Measurements from ENCODE around the gene PTPN1. TPM values are rescaled to one million over a fixed set of nuclear protein-coding genes. Genes with fewer than 3 reads are reported as not detected.

The PTPN1 gene
- polyA plus RNA-seq, 3 donors: 12.4 to 21.4 (median 19.1) TPM

DNA sequence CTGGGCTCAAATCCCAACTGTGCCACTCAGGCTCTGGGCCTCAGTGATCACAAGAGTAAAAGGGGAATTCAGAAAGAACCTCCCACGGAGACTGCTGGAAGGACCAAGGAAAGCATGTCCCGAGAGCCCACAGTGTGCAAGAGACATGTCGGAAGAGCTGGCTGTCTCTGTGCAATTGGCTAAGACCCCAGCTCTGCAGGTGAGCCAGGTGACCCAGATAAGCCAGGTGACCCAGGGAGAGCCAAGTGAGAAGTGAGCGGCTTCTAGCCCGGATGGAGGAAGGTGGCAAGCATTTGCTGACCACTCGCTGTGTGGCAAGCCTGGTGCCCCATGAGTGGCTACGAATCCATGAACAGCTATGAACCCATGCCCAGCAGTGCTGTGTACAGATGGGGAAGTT lies 122.1 kb downstream of the PTPN1 start:
- Mint-ChIP-seq H3K9me3 (no peaks in the 10 kb centered on the region), H3K27ac (no peak overlapping the region)
- WGBS (ENCODE audit: insufficient coverage): 100% methylated on average over 7 of the region's 7 CpGs

DNA sequence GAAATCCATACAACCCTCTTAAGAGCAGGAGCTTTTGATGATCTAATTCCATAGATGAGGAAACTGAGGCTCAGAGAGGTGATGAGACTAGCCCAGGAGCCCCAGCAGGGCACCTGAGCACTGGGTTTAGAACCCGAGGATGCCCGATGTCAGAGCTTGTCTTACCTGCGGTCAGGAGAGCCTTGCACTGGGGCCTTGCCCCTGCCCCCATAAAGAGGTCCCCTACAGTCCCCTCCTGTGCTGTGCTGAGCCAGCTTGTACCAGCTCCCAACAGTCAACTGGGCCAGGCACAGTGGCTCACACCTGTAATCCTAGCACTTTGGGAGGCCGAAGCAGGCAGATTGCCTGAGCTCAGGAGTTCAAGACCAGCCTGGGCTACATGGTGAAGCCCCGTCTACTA lies 122.5 kb downstream of the PTPN1 start:
- no peaks in the 10 kb centered on the region for H3K36me3 Mint-ChIP-seq
- Histone ChIP-seq H3K36me3 (replicated peaks in 1 of 2; ENCODE audit: control insufficient read depth in 1 of 2, insufficient read depth in 2 of 2, low read length in 2 of 2) (no peaks in the 10 kb centered on the region), H3K79me2 (ENCODE audit: insufficient read depth, low read length) (no peaks in the 10 kb centered on the region)

More for the DNA sequence above, 122.1 kb downstream of the PTPN1 start:
- no peak overlapping the region for H3K27ac ChIP-seq (ENCODE audit: low read depth in 1 of 2, low read length in 2 of 2)
- no peak overlapping the region for H2AFZ ChIP-seq (ENCODE audit: insufficient read depth, low read depth, low read length, poor library complexity, severe bottlenecking)
- no peak overlapping the region for H3K4me3 ChIP-seq (replicated peaks in 1 of 3; ENCODE audit: low read depth in 2 of 3, low read length in 3 of 3)
- no peak overlapping the region for H3K9ac ChIP-seq (ENCODE audit: insufficient read depth, low read length, poor library complexity, severe bottlenecking)
- H3K4me2 ChIP-seq (replicated peaks; ENCODE audit: extremely low read depth, low read length, poor library complexity, severe bottlenecking): no peak overlapping the region
- TF ChIP-seq, protein P1, sequence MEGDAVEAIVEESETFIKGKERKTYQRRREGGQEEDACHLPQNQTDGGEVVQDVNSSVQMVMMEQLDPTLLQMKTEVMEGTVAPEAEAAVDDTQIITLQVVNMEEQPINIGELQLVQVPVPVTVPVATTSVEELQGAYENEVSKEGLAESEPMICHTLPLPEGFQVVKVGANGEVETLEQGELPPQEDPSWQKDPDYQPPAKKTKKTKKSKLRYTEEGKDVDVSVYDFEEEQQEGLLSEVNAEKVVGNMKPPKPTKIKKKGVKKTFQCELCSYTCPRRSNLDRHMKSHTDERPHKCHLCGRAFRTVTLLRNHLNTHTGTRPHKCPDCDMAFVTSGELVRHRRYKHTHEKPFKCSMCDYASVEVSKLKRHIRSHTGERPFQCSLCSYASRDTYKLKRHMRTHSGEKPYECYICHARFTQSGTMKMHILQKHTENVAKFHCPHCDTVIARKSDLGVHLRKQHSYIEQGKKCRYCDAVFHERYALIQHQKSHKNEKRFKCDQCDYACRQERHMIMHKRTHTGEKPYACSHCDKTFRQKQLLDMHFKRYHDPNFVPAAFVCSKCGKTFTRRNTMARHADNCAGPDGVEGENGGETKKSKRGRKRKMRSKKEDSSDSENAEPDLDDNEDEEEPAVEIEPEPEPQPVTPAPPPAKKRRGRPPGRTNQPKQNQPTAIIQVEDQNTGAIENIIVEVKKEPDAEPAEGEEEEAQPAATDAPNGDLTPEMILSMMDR (IDR thresholded peaks at IDR 0.05): no peak
- H4K20me1 ChIP-seq (ENCODE audit: insufficient read depth, low read length): no peaks in the 10 kb centered on the region
- DNase-seq: no peak
- H3K4me1 ChIP-seq (ENCODE audit: control insufficient read depth in 1 of 2, insufficient read depth in 2 of 2, low read length in 2 of 2): no peaks in the 10 kb centered on the region
- intact Hi-C loops (cut with micrococcal nuclease): no loop called here
- H3K9me3 ChIP-seq (replicated peaks in 1 of 2; ENCODE audit: control insufficient read depth in 1 of 2, insufficient read depth in 1 of 2, low read length in 2 of 2): no peaks in the 10 kb centered on the region
- Mint-ChIP-seq H3K27me3 (ENCODE audit: low read depth in 3 of 3) (peaks cover 1 to 13% (median 4%) of the 10 kb centered on the region in 3 donors), H3K36me3 (no peaks in the 10 kb centered on the region), H3K4me3 (no peak overlapping the region), H3K4me1 (peaks cover 3% of the 10 kb centered on the region)
- H3K27me3 ChIP-seq (ENCODE audit: control insufficient read depth in 2 of 2, insufficient read depth in 2 of 2, low read length in 2 of 2): no peaks in the 10 kb centered on the region
- H3K36me3 ChIP-seq (replicated peaks in 1 of 2; ENCODE audit: control insufficient read depth in 1 of 2, insufficient read depth in 2 of 2, low read length in 2 of 2): no peaks in the 10 kb centered on the region
- H3K79me2 ChIP-seq (ENCODE audit: insufficient read depth, low read length): no peaks in the 10 kb centered on the region

More for the DNA sequence above, 122.5 kb downstream of the PTPN1 start:
- Histone ChIP-seq H3K9me3 (replicated peaks in 1 of 2; ENCODE audit: control insufficient read depth in 1 of 2, insufficient read depth in 1 of 2, low read length in 2 of 2) (no peaks in the 10 kb centered on the region), H3K4me1 (ENCODE audit: control insufficient read depth in 1 of 2, insufficient read depth in 2 of 2, low read length in 2 of 2) (no peaks in the 10 kb centered on the region), H3K27ac (ENCODE audit: low read depth in 1 of 2, low read length in 2 of 2) (no peak overlapping the region), H4K20me1 (ENCODE audit: insufficient read depth, low read length) (no peaks in the 10 kb centered on the region), H3K9ac (ENCODE audit: insufficient read depth, low read length, poor library complexity, severe bottlenecking) (no peak overlapping the region), H3K4me3 (replicated peaks in 1 of 3; ENCODE audit: low read depth in 2 of 3, low read length in 3 of 3) (no peak overlapping the region), H3K27me3 (ENCODE audit: control insufficient read depth in 2 of 2, insufficient read depth in 2 of 2, low read length in 2 of 2) (no peaks in the 10 kb centered on the region), H2AFZ (ENCODE audit: insufficient read depth, low read depth, low read length, poor library complexity, severe bottlenecking) (no peak overlapping the region), H3K4me2 (replicated peaks; ENCODE audit: extremely low read depth, low read length, poor library complexity, severe bottlenecking) (no peak overlapping the region)
- intact Hi-C loops (cut with micrococcal nuclease): no loop called here
- Mint-ChIP-seq H3K27me3 (ENCODE audit: low read depth in 3 of 3) (peaks cover 1 to 10% (median 4%) of the 10 kb centered on the region in 3 donors), H3K4me3 (no peak overlapping the region), H3K4me1 (peaks cover 3% of the 10 kb centered on the region), H3K27ac (no peak overlapping the region), H3K9me3 (no peaks in the 10 kb centered on the region)
- DNase-seq: no peak
- 97% methylated on average over 4 of the region's 5 CpGs for WGBS (ENCODE audit: insufficient coverage)
- TF ChIP-seq, protein P1 (IDR thresholded peaks at IDR 0.05): no peak
